Activated T-helper 1 cell treated with anti-CD3 and anti-CD28 coated beads, Interleukin-2, amount 50 U/mL, for 16 hours (primary cell): ENCODE measurements around the gene OTULIN.

Experiments
- DNase-seq, 2 donors: peaks; one replicate each; pipeline ENCODE4 v3.0.0-alpha.2; 2020; ENCODE audit warnings: low read depth in 1 of 2, low spot score in 1 of 2

OTULIN gene

DNA sequence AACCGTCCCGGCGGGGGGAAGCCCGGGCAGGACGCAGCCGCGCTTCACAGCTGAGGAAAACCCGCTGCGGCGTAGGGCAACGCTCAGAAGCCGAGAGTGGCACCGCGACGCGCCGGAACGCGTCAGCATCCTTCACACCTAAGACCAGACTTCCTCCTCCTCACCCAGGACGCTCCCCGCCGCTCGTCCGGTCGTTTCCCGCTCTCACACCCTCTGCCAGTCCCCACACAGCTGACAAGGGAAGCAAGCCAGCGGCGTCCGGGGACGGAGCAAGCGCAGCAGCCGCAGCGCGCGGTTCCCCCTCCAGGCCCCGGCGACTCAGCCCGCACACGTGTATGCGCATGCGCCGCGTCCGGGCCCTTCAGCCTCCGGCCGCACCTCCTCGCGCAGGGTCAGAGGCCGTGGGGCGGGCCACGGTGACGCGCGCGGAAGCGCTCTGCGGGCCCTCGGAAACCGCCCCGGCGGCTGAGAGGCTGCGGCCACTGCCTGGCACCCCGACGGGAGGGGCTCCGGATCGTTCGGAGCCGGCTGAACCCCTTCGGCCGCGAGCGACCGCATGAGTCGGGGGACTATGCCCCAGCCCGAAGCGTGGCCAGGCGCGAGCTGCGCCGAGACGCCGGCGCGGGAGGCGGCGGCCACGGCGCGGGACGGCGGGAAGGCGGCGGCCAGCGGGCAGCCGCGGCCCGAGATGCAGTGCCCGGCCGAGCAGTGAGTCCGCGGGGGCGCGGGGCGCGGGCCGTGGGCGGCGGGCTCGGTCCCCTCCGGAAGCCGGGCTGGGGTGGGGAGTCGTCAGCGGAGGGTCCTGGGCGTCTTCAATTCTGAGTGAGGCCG is at the start of gene OTULIN:
Gene OTULIN, plus strand, starts transcription at position 449 of the 831 bp plus-strand sequence. Its CDS starts 108 bp downstream, at position 557.
- peak; percentile 55 to 81 for DNase-seq

DNA sequence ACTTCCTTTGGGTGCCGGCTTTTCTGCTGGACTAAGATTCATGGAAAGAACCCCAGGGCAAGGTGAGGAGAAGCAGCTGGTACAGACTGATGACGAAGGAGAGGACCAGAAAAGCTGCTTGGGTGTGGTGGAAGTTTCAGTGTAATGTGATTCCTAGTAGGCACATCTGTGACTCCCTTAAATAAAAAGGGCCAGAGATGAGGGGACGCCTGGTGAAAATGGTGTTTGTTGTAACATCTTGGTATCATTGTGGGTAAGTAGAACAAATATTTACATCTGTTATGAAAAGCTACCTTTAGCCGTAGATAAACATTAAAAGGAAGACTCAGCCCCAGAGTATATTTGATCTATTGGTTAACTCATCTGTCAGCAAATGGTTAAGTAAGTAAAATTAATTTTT is 49.2 kb upstream of the OTULIN start:
- DNase-seq, result no peak

DNA sequence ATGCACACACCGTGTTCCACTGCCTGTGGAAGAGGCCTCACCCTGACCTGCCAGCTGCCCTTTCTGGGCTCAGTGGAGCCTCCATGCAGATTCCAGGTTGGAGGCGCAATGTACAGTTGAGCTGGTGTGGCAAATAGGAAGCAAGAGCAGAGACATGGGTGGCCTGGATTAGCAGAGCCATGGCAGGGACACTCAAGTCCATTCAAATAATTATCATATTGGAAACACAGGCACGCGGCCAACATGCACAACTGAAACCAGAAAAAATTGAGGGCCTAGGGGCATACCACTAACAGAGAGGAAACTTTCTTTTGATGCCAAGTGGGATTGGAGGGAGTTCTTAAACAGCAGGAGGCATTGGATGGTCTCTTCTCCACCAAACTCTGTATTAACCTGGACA is 47.1 kb upstream of the OTULIN start:
- DNase-seq, result no peak

DNA sequence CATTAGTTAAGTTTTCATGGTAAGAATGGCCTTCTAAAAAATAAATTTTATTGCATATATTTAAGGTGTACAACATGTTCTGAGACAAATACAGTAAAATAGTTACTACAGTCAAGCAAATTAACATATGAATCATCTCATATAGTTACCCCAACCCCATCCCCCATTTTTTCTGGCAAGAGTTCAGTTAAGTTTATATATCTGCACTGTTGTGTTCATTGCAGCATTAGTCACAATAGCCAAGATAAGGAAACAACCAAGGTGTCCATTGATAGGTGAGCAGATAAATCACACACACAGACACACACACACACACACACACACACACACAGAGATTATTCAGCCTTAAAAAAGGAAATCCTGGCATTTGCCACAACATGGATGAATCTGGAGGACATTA is 37.2 kb upstream of the OTULIN start:
- no peak for DNase-seq

DNA sequence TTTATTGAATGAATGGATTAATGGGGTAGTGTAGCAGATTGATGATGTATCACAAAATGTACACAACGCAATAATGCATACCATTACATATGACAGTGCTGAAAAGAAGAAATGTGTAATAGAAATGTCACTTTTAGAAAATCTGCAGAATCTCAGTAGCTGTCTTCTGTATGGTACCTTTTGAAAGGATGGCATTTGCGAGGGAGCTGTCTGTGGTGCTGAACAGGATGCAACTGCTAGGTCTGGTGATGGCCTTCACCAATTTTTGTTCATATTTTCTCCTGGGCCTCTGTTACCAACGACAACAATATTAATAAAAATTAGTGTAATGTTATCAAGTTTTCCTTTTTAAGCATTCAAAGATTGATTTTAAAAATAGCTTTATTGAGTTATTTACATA is 36.2 kb upstream of the OTULIN start:
- DNase-seq, result peak; percentile 9 to 34

DNA sequence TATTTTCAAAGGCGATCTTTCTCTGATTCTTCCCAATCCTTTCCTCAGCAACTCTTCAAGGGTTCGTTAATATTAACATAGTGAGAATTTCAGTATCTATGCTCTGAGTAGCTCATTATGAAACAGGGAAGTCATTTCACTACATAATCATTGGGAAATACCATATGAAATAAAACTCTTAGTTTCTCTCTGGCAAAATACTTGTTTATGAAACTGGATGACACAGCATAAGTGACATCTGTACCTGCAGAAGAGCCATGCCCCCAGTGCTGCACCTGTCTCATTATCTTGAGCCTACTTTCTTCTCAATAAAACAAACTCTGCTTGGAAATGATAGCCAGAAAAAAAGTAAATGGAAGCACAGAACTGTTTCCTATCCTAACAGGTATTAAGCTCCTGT is 33.8 kb upstream of the OTULIN start:
- no peak for DNase-seq

DNA sequence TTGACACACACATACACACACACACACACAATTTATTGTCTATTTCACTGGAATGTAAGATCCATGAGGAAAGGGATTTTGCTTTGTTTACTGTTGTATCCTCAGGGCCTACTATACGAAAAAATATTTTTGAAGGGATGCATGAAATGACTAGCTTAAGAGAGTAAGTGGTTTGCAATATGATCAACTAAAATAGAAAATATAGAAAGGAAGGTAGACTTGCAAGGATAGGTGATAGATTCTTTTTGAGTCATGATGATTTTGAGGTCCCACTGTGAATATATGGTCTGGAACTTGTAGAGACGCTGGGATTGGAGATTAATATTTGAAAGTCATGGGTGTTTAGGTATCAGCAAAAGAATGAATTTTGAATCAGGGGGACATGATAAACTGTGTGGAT is 28.9 kb upstream of the OTULIN start:
- DNase-seq, result no peak

DNA sequence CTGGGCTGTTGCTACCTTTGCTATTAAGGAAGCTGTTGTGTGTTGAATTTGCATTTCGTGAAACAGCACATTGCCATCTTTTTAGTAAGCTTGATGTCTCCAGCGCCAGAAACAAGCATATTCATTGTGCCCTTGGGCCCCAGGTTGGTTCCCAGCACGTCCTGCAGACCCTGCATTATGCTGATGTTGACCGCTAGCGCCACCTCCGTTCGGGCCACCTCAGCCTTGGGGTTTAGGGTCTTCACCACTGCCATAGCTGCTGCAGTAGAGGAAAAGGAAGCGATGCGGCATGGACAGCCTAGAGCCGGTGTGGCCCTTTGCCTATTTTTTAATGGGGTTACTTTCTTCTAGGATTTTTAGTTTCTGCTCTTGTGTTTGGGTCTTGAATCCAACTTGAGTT is 23.8 kb upstream of the OTULIN start:
- no peak for DNase-seq

DNA sequence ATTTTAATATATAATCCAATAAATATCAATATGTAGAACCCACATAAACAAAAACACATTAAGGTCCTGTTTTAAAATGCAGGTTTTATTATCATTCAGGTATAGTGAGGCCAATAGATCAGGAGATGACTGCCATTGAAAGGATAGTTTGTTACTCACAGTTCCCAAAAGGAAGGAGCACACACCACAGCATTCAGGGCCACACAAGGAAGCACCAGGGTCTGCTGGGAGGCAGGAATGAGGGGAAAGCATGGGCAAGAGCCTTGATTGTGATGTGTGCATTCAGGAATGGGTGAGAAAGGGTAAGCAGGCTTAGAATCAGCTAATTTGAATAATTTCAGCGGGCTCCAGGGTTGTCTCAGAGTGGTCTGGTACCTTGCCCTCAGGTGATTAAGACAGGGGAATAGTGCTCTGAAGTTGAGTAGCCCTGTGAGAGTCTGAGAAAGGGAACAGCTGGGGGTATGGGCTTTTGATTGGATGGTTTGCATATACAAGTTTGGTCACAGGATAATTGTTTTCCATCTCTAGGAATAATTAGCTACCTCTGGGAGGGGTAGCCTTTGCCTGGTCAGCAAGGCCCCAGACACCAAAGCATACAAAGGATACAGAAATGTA is 19.8 kb upstream of the OTULIN start:
- no peak for DNase-seq

DNA sequence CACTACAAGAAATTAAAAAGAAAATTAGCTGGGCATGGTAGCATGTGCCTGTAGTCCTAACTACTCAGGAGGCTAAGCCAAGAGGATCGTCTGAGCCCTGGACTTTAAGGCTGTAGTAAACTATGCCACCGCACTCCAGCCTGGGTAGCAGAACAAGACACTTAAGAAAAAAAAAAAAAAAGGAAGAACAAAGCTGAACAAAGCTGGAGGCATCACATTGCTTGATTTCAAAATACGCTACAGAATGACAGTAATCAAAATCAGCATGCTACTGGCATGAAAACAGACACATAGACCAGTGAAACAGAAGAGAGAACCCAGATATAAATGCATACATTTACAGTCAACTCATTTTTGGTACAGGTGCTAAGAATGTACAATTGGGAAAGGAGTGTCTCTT is 14.5 kb upstream of the OTULIN start:
- DNase-seq, result no peak

DNA sequence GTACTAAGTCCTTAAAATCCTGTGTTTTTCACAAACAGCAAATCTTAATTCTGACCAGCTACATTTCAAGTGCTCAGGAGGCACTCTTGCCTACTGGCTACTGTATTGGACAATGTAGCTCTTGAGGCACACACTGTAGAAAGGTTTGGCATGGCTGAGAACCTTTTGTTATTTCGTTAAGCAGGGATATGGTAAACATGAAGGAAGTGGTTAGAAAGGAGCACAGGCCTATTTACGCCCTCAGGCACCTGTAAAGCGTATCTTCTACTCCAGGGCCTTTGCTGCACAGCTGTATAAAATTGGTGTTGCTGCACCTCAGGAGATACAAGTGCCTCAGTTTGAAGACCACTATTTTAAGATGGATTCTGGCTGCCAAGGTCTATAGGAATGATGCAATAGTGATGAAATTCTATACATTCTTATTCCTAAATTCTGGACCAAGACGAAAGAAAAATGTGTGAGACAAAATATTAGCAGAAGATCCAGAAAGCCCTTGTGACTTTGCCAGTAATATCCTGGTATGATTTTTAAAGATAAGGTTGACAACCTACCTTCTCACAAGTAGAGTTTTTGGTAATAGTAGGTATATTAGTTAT is 9.3 kb upstream of the OTULIN start:
- no peak for DNase-seq

DNA sequence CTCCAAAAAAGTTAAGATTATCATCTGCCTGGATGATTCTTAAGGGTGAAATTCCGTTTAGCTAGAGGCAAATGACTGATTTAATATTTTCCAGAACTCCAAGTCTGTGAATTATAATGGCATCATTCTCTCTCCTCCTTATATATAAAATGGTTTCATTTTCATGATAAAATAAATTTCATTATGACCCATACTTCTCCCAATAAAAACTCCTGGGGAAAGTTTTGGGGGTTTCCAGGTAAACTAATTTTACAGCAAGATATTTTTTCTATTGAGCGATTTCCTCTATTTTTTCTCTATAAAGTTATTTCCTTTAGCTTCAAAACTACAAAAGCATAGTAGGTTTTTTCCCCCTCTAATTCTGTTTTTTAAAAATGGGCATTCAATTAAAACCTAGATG is 7.6 kb upstream of the OTULIN start:
- no peak for DNase-seq

DNA sequence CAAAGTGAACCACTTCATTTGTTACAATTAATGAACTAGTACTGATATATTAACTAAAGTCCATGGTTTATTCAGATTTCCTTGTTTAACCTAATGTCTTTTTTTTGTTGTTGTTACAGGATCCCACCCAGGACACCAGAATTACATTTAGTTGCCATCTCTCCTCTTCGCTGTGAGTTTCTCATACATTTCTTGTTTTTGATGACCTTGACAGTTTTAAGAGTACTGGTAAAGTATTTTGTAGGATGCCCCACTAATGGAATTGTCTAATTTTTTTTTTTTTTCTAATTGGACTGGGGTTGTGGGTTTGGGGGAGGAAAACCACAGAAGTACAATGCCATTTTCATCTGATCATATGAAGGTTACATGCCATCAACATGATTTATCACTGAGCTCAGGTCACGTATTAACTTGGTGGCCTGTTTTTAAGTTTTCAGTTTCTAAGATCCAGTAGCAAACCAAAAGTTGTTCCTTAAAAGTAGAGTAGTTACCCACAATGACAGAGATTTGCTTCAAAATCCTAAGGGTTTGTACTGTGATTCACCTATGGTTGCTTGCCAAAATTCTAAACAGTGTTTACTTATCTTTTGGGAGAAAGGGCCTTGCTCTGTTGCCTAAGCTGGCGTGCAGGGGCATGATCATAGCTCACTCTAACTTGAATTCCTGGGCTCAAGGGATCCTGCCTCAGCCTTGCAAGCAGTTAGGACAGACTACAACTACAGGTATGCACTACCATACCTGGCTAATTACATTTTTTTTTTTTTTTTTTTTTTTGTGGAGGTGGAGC is 4.5 kb upstream of the OTULIN start:
- no peak for DNase-seq

DNA sequence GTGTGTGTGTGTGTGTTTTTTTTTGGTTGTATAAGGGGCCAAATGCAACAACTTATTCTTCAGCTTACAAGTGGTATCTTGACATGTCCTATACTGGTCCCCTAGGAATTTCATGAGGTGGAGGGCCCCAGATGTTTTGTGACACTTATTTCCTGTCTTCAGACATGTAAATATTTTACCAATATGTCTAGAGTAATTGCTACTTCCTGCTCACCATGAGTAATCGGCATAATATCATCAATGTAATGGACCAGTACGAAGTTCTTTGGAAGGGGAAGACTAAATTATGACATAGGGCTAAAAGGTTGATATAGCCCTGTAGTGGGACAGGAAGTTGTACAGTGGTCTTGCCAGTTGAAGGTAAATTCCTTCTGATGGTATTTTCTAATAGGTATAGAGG is 3.7 kb upstream of the OTULIN start:
- DNase-seq, result no peak

DNA sequence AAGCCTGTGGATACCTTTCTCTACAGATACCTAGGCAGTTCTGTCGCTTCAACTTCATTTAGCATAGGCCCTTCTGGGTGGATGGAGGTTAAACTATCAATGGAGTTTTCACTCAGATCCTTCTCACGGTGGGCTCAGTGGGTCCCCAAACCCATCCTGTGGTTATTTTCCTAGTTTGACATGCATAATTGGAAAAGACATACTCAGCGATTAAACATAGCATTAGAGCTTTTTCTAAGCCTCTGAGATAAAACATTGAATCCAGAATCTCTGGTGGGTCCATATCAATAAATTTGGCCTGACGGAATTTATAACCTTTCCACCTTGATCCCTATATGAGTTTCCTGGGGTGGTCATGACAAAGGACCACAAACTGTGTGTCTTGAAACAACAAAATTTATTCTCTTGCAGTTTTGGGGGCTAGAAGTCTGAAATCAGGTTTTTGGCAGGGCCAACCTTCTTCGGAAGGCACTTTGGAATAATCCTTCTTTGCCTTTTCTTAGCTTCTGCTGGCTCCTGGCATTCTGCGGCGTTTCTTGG is 1.7 kb upstream of the OTULIN start:
- no peak for DNase-seq

DNA sequence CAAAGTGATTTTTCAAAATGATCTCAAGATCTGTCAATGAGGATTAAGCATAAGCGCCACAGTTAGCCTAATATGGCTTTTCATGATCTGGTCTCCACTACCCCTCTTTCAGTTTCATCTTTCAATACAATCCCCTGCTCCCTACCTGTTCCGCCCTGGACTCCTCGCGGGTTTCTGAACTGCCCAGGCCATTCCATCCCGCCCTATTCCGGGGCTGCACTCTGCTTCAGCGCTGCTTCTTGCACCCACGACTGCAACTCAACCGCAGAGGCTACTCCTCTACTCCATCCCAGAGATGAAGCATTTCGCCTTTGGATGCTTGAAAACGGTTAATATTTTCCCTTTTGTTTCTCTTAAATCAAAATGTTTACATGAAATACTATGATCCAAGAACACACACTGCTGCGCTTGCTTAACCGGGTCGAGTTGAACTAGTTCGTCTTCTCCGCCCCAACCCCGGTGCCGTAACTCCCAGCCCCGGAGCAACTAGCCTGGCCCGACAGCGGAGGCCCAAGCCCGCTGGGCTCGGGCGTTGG is 716 bp upstream of the OTULIN start:
- no peak for DNase-seq

DNA sequence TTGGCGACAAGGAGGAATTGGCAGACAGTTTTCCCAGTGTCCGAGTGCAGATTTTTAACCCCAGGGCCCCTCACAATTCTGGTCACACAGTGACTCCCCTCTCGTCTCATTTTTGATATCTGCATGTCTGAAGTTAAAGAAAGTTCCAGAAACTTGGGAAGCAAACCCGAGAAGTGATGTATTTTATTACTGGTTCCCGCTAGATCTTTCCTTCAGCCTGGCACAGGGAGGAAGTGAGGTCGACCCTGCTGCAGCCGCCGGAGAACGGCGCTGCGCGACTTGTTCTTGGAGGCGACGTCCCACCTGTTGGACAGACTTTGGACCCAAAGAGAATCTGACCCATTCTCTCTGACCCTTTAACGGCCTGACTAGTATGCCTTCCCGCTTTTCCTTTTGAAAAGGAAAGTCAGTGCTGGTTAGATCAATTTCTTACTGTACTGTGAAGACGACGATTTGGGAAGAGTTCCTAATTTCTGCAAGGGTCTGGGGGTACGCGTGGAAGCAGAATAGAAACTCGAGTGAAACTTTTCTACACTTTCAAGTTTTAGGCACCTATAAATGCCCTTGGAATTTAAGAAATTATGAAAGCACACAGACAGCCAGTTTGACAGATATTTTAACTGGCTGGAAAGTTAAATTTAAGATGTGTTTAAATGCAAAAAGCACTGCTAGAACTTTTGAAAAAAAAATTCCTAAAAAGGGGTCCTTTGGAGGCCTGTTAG is 744 bp downstream of the OTULIN start:
- no peak for DNase-seq

DNA sequence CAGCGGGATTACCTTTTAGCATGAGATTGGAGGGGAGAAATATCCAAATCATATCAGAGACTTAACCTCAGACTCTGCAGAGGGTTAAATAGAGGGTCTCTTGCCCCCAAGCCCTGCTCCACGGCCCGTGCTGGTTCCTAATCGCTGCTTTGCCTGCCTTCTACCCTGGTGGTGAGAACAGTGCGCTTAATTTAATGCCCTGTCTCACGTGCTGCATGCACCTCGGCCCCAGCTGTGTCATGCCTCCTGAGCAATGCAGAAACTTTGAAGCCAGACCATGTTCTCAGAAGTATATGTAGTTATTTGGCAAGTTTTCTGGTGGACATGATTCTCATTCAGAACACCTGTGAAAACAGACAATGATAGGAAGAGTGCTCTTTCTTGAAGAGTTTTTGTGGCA is 1.4 kb downstream of the OTULIN start:
- DNase-seq, result peak in 1 of 2 donors; percentile 13

DNA sequence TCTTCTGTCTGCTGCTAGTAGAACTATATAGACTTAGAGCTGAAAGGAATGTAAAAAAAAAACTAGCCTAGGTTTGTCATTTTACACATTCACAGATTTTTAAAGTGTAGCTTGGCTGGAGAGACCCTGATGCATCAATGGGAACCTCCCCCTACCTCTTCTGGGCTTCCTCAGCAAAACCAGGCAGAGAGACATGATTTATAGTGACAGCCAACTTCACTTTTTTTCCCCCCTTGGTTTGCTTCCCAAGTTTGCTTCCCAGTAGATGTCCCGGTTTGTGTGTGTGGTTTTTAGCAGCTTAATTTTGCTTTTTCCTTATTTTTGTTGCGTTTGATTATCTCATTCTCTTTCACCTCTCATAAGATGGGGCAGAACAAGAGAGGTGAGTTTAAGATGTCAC is 1.8 kb downstream of the OTULIN start:
- no peak for DNase-seq

DNA sequence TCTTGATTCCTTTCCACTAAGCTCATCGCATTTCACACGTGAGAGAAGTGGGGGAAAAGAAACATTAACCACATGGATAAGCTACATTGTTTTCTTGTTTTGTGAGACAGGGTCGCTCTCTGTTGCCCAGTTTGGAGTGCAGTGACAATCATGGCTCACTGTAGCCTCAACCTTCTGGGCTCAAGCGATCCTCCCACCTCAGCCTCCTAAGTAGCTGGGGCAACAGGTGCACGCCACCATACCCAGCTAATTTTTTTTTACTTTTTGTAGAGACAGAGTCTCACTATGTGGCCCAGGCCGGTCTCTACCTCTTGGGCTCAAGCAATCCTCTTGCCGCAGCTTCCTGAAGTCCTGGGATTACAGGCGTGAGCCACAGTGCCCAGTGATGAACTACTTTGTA is 2.8 kb downstream of the OTULIN start:
- no peak for DNase-seq
